K562 (cell line): ENCODE results near the gene RNF41. TPM values are rescaled to one million over a fixed set of nuclear protein-coding genes. Genes with fewer than 3 reads are reported as not detected.

ENCODE experiments used
- ATAC-seq: fragments of 200-7000 bp; cut with Tn5 transposase; 3 replicates; pipeline ENCODE4 v1.9.1; 2020; ENCODE audit warnings: moderate library complexity
- BruUV-seq: library from RNA; stranded (reverse); fragments of 400-500 nt; replicated peaks from 2 replicates; lab custom pipeline; 2021; lab: Mats Ljungman, UMichigan
- CTCF ChIA-PET: fragments of 300-600 bp; formaldehyde crosslinking; extraction: SDS; loops from one replicate; lab custom pipeline; 2021; ENCODE audit warnings: low intra/inter-chr PET ratio; lab: Yijun Ruan, JAX
- POLR2A ChIA-PET: fragments of 300-600, 350-650 bp; sonication (Branson Sonifier 250); formaldehyde crosslinking; extraction: SDS; loops from one replicate; lab custom pipeline; 2021; ENCODE audit warnings: antibody characterized with exemption, inconsistent platforms; lab: Yijun Ruan, JAX
- DNase-seq, 4 experiments: peaks; one replicate each; pipeline versions ENCODE4 v3.0.0 to v3.0.0-alpha.2; 2011 to 2018; ENCODE audit warnings: low spot score in 3 of 4, mixed read lengths in 3 of 4; ENCODE audit errors: extremely low read depth in 1 of 4
- FAIRE-seq: peaks from 2 replicates; lab custom pipeline; 2011; peaks lifted over from hg19 to GRCh38; lab: Jason Lieb, UNC
- H2AFZ ChIP-seq: 2 replicates; pipeline ENCODE4 v1.6.0; 2011; ENCODE audit warnings: low read depth, low read length, control low read depth, inconsistent platforms
- H3K27ac ChIP-seq: fragments of 200-600 bp; 3 replicates; pipeline ENCODE4 v1.8.0; 2011; ENCODE audit warnings: low read depth, mild to moderate bottlenecking, control low read depth, inconsistent platforms, low read length, moderate library complexity, mixed read lengths; ENCODE audit errors: extremely low read depth
- H3K27me3 ChIP-seq, 2 experiments: fragments of 300-600 bp in 1 of 2; 2 replicates in 1 of 2; 3 replicates in 1 of 2; pipeline versions ENCODE4 v1.6.0 to v1.8.0; 2011; ENCODE audit warnings: inconsistent platforms in 2 of 2, low read length in 2 of 2, mild to moderate bottlenecking in 1 of 2, mixed read lengths in 1 of 2, moderate library complexity in 1 of 2; ENCODE audit not compliant: control insufficient read depth in 2 of 2, insufficient read depth in 2 of 2
- H3K36me3 ChIP-seq: fragments of 300-600 bp; 3 replicates; pipeline ENCODE4 v1.8.0; 2011; ENCODE audit warnings: mild to moderate bottlenecking, low read length, inconsistent platforms; ENCODE audit not compliant: control insufficient read depth, insufficient read depth
- H3K4me1 ChIP-seq, 2 experiments: fragments of 200-600 bp in 1 of 2; replicated peaks in 1 of 2; 2 replicates in 1 of 2; 3 replicates in 1 of 2; pipeline versions ENCODE4 v1.5.1 to v1.8.0; 2011; ENCODE audit warnings: inconsistent platforms in 2 of 2, low read length in 2 of 2, mild to moderate bottlenecking in 1 of 2, mixed read lengths in 1 of 2, moderate library complexity in 1 of 2; ENCODE audit not compliant: control insufficient read depth in 2 of 2, insufficient read depth in 2 of 2
- H3K4me2 ChIP-seq: 2 replicates; pipeline ENCODE4 v1.6.1; 2011; ENCODE audit warnings: low read length, control low read depth, inconsistent platforms, mixed read lengths; ENCODE audit not compliant: insufficient read depth
- H3K4me3 ChIP-seq: fragments of 200-600 bp; sonication (generic), shearing (Covaris generic); 2 replicates; pipeline ENCODE4 v1.5.1; 2016; ENCODE audit warnings: control low read depth, inconsistent platforms
- H3K79me2 ChIP-seq: fragments of 200-600 bp; 3 replicates; pipeline ENCODE4 v1.8.0; 2011; ENCODE audit warnings: low read length, inconsistent platforms; ENCODE audit not compliant: control insufficient read depth, insufficient read depth
- H3K9ac ChIP-seq, 2 experiments: 2 replicates each; pipeline versions ENCODE4 v1.6.0 to v1.6.1; 2011; ENCODE audit warnings: low read depth in 2 of 2, low read length in 2 of 2, control low read depth in 1 of 2, inconsistent platforms in 1 of 2, mild to moderate bottlenecking in 1 of 2, mixed read lengths in 1 of 2; ENCODE audit not compliant: insufficient read depth in 1 of 2
- H3K9me1 ChIP-seq: one replicate; pipeline ENCODE4 v1.6.0; 2011; ENCODE audit warnings: inconsistent platforms, mild to moderate bottlenecking, low read length, moderate library complexity; ENCODE audit not compliant: control insufficient read depth, insufficient read depth
- H3K9me3 ChIP-seq: replicated peaks from 2 replicates; pipeline ENCODE4 v1.5.1; 2011; ENCODE audit warnings: low read depth, low read length, inconsistent platforms; ENCODE audit not compliant: control insufficient read depth, insufficient read depth
- H4K20me1 ChIP-seq: replicated peaks from 2 replicates; pipeline ENCODE4 v1.6.1; 2011; ENCODE audit warnings: low read length, inconsistent platforms, mixed read lengths; ENCODE audit not compliant: control insufficient read depth, insufficient read depth
- FOS ChIP-seq: IDR thresholded peaks from 3 replicates; pipeline ENCODE4 v1.6.1; 2011; ENCODE audit not compliant: insufficient read length; ENCODE audit errors: extremely low read depth
- FOXA1 ChIP-seq: fragments of 450-650 bp; IDR thresholded peaks from 2 replicates; pipeline ENCODE4 v1.6.1; 2016; ENCODE audit warnings: mild to moderate bottlenecking, borderline replicate concordance
- HMG20B ChIP-seq: fragments of 250-450 bp; sonication (Bioruptor Pico); IDR thresholded peaks from 2 replicates; pipeline ENCODE4 v1.5.0; 2021; ENCODE audit warnings: mild to moderate bottlenecking
- HNRNPUL1 ChIP-seq: fragments of 200-400 bp; formaldehyde crosslinking; IDR thresholded peaks from 2 replicates; pipeline ENCODE4 v1.6.1; 2017; ENCODE audit warnings: low read length
- KHSRP ChIP-seq: fragments of 450-650 bp; IDR thresholded peaks from 2 replicates; pipeline ENCODE4 v1.6.1; 2017
- NFRKB ChIP-seq: fragments of 450-650 bp; IDR thresholded peaks from 2 replicates; pipeline ENCODE4 v1.6.1; 2016; ENCODE audit warnings: low read depth
- POLR2G ChIP-seq: fragments of 200-400 bp; formaldehyde crosslinking; IDR thresholded peaks from 2 replicates; pipeline ENCODE4 v1.6.1; 2017; ENCODE audit warnings: low read depth, mild to moderate bottlenecking, antibody characterized with exemption, low read length, moderate library complexity
- PURB ChIP-seq: sonication (generic); formaldehyde crosslinking; IDR thresholded peaks from 2 replicates; pipeline ENCODE4 v1.9.0; 2021; ENCODE audit warnings: low read depth, mild to moderate bottlenecking, missing genetic modification reagents
- XRCC5 ChIP-seq: fragments of 200-400 bp; formaldehyde crosslinking; IDR thresholded peaks from 2 replicates; pipeline ENCODE4 v1.6.1; 2017; ENCODE audit warnings: low read depth, mild to moderate bottlenecking, low read length
- ZC3H4 ChIP-seq: sonication (generic); formaldehyde crosslinking; IDR thresholded peaks from 2 replicates; pipeline ENCODE4 v1.9.0; 2021; ENCODE audit warnings: missing genetic modification reagents, borderline replicate concordance
- ZNF77 ChIP-seq: fragments of 250-450 bp; sonication (Bioruptor Pico); IDR thresholded peaks from 2 replicates; pipeline ENCODE4 v1.5.0; 2020
- WGBS: fragments of 100-300 bp; shearing (Covaris generic); methylation state at CpG from one replicate; pipeline ENCODE4 v1.1.6; 2016; ENCODE audit warnings: low coverage, mixed read lengths; ENCODE audit not compliant: insufficient coverage; ENCODE audit errors: missing lambda C conversion rate; 5-methylcytosine and 5-hydroxymethylcytosine counted together
- in situ Hi-C: fragments of 300-500 bp; cut with MboI; formaldehyde crosslinking; loops from 4 replicates; pipeline ENCODE4 v1.15.0; 2018; ENCODE audit warnings: inconsistent platforms, mixed read lengths
- intact Hi-C: fragments of 100-400 bp; cut with micrococcal nuclease; formaldehyde crosslinking; loops from 2 replicates; pipeline ENCODE4 v1.14.2; 2022
- polyA plus RNA-seq, 8 experiments: library from polyadenylated mRNA; depleted of rRNA in 4 of 8; stranded (reverse) in 5 of 8; unstranded in 3 of 8; fragments of >200 nt; fragmentation: Nextera tagmentation in 2 of 8; fragmentation: Illumina TruSeq in 1 of 8; extraction: Ambion mirVana in 2 of 8; extraction: Trizol in 1 of 8; gene quantifications; 2 replicates each; pipeline versions ENCODE4 v1.2.1 to v1.2.3, GENCODE V29; 2011 to 2014; ENCODE audit warnings: inconsistent platforms in 1 of 8, missing spikeins in 1 of 8
- total RNA-seq, 7 experiments: library from RNA; depleted of rRNA in 6 of 7; stranded (reverse); fragments of >200 nt in 6 of 7; fragmentation: Illumina TruSeq in 2 of 7; extraction: Trizol in 2 of 7; gene quantifications; 2 replicates each; pipeline versions ENCODE4 v1.2.1 to v1.2.3, GENCODE V29; 2011 to 2021; ENCODE audit warnings: low replicate concordance in 1 of 7
- TF ChIP-seq, protein P1 (sequence below): fragments of 450-650 bp; formaldehyde crosslinking; IDR thresholded peaks from 2 replicates; pipeline ENCODE4 v1.4.0; 2020; ENCODE audit warnings: mild to moderate bottlenecking, mixed read lengths
- TF ChIP-seq, protein P2 (sequence below): fragments of 450-650 bp; IDR thresholded peaks from 2 replicates; pipeline ENCODE4 v1.6.1; 2016; ENCODE audit warnings: low read depth

The RNF41 gene
- total and polyA plus RNA-seq, 9 of the 15 experiments (the other 6 are each of a cell fraction or from before 2014, with no cell fraction given), result 28.2 to 46.8 (median 33.8) TPM

DNA sequence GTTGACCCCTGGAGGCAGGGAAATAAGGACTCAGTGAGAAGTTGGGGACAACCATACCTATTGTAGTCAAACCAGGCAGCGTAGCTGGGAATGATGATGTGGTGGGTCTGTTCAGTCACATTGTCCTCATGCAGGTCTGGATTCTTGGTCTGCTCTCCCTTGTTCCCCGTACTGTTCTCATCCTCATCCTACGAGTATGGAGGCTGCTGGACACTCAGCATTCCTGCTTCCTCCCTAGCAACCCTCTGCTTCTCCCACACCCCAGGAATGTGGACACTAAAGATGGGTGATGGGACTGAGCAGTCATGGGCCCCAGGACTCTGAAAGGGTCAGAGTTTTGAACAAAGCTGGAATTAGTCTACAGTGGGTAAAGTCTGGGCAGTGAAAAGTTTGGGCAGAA, 43.4 kb downstream of the RNF41 start (continued):
- TF ChIP-seq, protein P1, sequence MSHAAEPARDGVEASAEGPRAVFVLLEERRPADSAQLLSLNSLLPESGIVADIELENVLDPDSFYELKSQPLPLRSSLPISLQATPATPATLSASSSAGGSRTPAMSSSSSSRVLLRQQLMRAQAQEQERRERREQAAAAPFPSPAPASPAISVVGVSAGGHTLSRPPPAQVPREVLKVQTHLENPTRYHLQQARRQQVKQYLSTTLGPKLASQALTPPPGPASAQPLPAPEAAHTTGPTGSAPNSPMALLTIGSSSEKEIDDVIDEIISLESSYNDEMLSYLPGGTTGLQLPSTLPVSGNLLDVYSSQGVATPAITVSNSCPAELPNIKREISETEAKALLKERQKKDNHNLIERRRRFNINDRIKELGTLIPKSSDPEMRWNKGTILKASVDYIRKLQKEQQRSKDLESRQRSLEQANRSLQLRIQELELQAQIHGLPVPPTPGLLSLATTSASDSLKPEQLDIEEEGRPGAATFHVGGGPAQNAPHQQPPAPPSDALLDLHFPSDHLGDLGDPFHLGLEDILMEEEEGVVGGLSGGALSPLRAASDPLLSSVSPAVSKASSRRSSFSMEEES (CRISPR knock-in tag), result no peak
- TF ChIP-seq FOS (no peak), HMG20B (no peak), XRCC5 (no peak), FOXA1 (no peak), PURB (no peak), HNRNPUL1 (no peak), ZC3H4 (CRISPR knock-in tag) (no peak)

DNA sequence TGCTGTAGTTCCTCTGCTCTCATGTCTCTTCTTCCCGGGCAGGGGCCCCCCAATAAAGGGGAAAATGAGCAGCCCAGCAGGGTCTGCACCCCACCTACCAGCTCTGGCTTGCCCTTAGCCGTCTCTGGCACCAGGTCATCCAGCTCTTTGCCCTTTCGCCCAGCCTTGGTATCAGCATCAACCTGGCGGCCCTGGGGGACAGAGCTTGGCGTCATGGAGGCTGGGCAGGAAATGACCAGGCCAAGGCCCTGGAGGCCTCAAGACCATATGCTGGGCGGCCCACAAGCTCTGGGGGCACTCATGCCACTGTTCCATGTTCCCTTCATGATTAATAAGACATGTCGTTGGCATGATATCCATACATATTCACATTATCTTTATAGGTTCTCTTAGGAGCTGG, 48.9 kb downstream of the RNF41 start:
- FAIRE-seq (no peak), DNase-seq (no peak), ATAC-seq (no peak)
- WGBS, result 94% methylated on average over 7 of the region's 7 CpGs
- Histone ChIP-seq H3K9me1 (no peaks in the 10 kb centered on the region), H3K27ac (no peak overlapping the region), H4K20me1 (no peaks in the 10 kb centered on the region), H3K9ac (no peak overlapping the region), H3K4me2 (no peak overlapping the region), H2AFZ (no peak overlapping the region), H3K9me3 (no peaks in the 10 kb centered on the region), H3K27me3 (no peaks in the 10 kb centered on the region), H3K4me3 (no peak overlapping the region), H3K79me2 (no peaks in the 10 kb centered on the region), H3K36me3 (peaks cover 89% of the 10 kb centered on the region), H3K4me1 (peaks cover 0 to 3% of the 10 kb centered on the region in 2 experiments; a peak in 2 of 5 replicates)
- BruUV-seq, result no TSS peak
- intact Hi-C loops (no loop called here), in situ Hi-C loops (no loop called here)
- CTCF ChIA-PET, result no interaction called here
- POLR2A ChIA-PET, result interaction anchor here (1.1 to 8.7 kb wide), 3 partner anchors 10 to 31 kb away, joined by 3 to 124 read pairs (median 4); partner anchors contain the start of gene MYL6
- TF ChIP-seq ZNF77, result no peak
- TF ChIP-seq, protein P2, sequence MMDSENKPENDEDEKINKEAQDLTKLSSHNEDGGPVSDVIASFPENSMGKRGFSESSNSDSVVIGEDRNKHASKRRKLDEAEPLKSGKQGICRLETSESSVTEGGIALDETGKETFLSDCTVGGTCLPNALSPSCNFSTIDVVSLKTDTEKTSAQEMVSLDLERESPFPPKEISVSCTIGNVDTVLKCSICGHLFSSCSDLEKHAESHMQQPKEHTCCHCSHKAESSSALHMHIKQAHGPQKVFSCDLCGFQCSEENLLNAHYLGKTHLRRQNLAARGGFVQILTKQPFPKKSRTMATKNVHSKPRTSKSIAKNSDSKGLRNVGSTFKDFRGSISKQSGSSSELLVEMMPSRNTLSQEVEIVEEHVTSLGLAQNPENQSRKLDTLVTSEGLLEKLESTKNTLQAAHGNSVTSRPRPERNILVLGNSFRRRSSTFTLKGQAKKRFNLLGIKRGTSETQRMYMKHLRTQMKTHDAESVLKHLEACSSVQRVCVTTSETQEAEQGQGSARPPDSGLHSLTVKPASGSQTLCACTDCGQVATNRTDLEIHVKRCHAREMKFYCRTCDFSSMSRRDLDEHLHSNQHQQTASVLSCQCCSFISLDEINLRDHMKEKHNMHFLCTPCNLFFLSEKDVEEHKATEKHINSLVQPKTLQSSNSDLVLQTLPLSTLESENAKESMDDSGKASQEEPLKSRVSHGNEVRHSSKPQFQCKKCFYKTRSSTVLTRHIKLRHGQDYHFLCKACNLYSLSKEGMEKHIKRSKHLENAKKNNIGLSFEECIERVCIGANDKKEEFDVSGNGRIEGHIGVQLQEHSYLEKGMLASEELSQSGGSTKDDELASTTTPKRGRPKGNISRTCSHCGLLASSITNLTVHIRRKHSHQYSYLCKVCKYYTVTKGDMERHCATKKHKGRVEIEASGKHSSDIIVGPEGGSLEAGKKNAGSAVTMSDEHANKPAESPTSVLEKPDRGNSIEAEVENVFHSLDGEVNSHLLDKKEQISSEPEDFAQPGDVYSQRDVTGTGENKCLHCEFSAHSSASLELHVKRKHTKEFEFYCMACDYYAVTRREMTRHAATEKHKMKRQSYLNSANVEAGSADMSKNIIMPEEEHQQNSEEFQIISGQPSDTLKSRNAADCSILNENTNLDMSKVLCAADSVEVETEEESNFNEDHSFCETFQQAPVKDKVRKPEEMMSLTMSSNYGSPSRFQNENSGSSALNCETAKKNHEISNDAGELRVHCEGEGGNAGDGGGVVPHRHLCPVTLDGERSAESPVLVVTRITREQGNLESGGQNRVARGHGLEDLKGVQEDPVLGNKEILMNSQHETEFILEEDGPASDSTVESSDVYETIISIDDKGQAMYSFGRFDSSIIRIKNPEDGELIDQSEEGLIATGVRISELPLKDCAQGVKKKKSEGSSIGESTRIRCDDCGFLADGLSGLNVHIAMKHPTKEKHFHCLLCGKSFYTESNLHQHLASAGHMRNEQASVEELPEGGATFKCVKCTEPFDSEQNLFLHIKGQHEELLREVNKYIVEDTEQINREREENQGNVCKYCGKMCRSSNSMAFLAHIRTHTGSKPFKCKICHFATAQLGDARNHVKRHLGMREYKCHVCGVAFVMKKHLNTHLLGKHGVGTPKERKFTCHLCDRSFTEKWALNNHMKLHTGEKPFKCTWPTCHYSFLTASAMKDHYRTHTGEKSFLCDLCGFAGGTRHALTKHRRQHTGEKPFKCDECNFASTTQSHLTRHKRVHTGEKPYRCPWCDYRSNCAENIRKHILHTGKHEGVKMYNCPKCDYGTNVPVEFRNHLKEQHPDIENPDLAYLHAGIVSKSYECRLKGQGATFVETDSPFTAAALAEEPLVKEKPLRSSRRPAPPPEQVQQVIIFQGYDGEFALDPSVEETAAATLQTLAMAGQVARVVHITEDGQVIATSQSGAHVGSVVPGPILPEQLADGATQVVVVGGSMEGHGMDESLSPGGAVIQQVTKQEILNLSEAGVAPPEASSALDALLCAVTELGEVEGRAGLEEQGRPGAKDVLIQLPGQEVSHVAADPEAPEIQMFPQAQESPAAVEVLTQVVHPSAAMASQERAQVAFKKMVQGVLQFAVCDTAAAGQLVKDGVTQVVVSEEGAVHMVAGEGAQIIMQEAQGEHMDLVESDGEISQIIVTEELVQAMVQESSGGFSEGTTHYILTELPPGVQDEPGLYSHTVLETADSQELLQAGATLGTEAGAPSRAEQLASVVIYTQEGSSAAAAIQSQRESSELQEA, result no peak
- no peak for TF ChIP-seq KHSRP
- TF ChIP-seq NFRKB, result no peak
- TF ChIP-seq POLR2G, result peak; percentile 52
